Activated naive CD8-positive, alpha-beta T cell treated with anti-CD3 and anti-CD28 coated beads for 36 hours (primary cell): ENCODE results near the gene IL20RA. TPM values are rescaled to one million over a fixed set of nuclear protein-coding genes. Genes with fewer than 3 reads are reported as not detected.

Experiments used
- DNase-seq: peaks from one replicate; pipeline ENCODE4 v3.0.0; 2021
- H3K27ac Mint-ChIP-seq: one replicate; pipeline ENCODE4 v1.8.0; 2022; ENCODE audit warnings: mild to moderate bottlenecking, moderate library complexity, mixed read lengths
- H3K27me3 Mint-ChIP-seq: one replicate; pipeline ENCODE4 v1.8.0; 2022; ENCODE audit warnings: mild to moderate bottlenecking, mixed read lengths
- H3K36me3 Mint-ChIP-seq: one replicate; pipeline ENCODE4 v1.8.0; 2021; ENCODE audit warnings: mild to moderate bottlenecking, mixed read lengths
- H3K4me1 Mint-ChIP-seq: one replicate; pipeline ENCODE4 v1.8.0; 2021; ENCODE audit warnings: mixed read lengths
- H3K4me3 Mint-ChIP-seq: one replicate; pipeline ENCODE4 v1.8.0; 2022; ENCODE audit warnings: mild to moderate bottlenecking, moderate library complexity, mixed read lengths
- H3K9me3 Mint-ChIP-seq: one replicate; pipeline ENCODE4 v1.8.0; 2022; ENCODE audit warnings: mixed read lengths
- total RNA-seq, 2 experiments: library from RNA; stranded (reverse); gene quantifications; one replicate each; pipeline ENCODE4 v1.2.3, GENCODE V29; 2021

Gene IL20RA
- total RNA-seq, 2 experiments from 2014 or later = not detected

DNA sequence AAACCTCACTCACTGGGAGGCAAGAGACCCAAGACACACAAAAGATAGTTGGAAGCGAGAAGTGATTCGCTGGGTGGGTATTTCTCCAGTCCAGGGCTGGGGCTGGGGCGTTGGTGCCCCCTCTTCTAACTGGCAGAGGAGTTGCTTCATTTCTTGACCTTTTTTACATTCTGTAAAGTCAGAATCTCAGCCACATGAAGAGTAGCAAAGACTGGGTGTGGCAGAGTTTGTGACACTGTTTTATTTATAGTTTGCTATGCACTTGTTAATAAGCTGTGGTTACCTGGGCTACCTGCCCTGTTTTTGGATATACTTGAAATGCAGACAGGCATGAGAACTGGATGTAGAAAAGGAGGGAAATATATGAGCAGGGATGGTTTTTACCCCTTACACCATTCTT is 42.3 kb downstream of the IL20RA start:
- Mint-ChIP-seq H3K4me3 (no peak overlapping the region), H3K4me1 (peaks cover 4% of the 10 kb centered on the region), H3K27ac (no peak overlapping the region), H3K27me3 (peaks cover 57% of the 10 kb centered on the region), H3K36me3 (no peaks in the 10 kb centered on the region), H3K9me3 (no peaks in the 10 kb centered on the region)
- DNase-seq = no peak

GRCh38 chr6:137001977-137002302 is 42.8 kb downstream of the IL20RA start:
- Mint-ChIP-seq H3K27me3 (peaks cover 54% of the 10 kb centered on the region), H3K4me1 (peaks cover 4% of the 10 kb centered on the region), H3K36me3 (no peaks in the 10 kb centered on the region), H3K27ac (no peak overlapping the region), H3K9me3 (no peaks in the 10 kb centered on the region), H3K4me3 (no peak overlapping the region)
- no peak for DNase-seq

DNA sequence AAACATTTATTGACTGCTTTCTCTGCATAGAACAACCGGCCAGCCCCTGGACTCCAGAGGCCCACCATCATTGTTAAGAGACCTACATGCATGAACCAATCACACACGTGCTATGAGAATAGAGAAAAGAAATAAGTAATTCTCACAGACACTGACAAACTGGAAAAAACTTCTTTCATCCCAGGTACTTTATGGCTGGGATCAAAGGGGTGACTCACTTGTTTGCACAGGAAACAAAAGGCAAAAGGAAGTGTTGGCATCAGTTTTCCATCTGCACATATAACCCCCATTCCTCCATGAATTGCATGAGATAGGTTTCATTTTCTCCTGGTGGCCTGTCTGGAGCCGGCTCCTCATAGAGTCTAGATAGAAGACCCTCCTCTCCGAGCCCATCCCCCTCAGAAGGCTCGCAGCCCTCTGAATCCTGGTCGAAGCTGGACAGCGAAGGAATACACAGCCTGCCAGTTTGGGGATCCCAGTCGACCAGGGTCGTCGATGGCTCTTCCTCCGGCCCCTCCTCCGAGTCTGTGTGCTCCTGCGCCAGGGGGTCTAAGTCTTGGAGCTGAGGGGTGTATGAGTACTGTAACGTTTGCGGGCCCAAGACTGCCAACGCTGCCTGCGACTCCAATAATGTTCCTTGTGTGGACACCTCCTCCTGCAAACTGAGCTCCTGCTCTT is 43.3 kb downstream of the IL20RA start:
- Mint-ChIP-seq H3K36me3 (no peaks in the 10 kb centered on the region), H3K4me3 (no peak overlapping the region)

GRCh38 chr6:137000825-137001224 is 43.9 kb downstream of the IL20RA start:
- Mint-ChIP-seq H3K27ac (no peak overlapping the region), H3K4me1 (peaks cover 4% of the 10 kb centered on the region), H3K9me3 (no peaks in the 10 kb centered on the region), H3K4me3 (no peak overlapping the region), H3K36me3 (no peaks in the 10 kb centered on the region), H3K27me3 (peaks cover 64% of the 10 kb centered on the region)
- DNase-seq = no peak

More for the DNA sequence above, 43.3 kb downstream of the IL20RA start:
- Mint-ChIP-seq H3K9me3 (no peaks in the 10 kb centered on the region), H3K27me3 (peaks cover 58% of the 10 kb centered on the region), H3K27ac (no peak overlapping the region), H3K4me1 (peaks cover 4% of the 10 kb centered on the region)
- no peak for DNase-seq

- H3K27ac Mint-ChIP-seq = no peak overlapping the region
These were observed 49.2 kb downstream of the IL20RA start for GRCh38 chr6:136995521-136995920.

GRCh38 chr6:136994782-136995181 is 50.0 kb downstream of the IL20RA start:
- no peaks in the 10 kb centered on the region for H3K4me1 Mint-ChIP-seq
- H3K4me3 Mint-ChIP-seq = no peak overlapping the region
- no peak overlapping the region for H3K27ac Mint-ChIP-seq
- DNase-seq = no peak
- peaks cover 54% of the 10 kb centered on the region for H3K27me3 Mint-ChIP-seq
- no peaks in the 10 kb centered on the region for H3K9me3 Mint-ChIP-seq
- no peaks in the 10 kb centered on the region for H3K36me3 Mint-ChIP-seq

More at GRCh38 chr6:136995521-136995920, 49.2 kb downstream of the IL20RA start:
- Mint-ChIP-seq H3K27me3 (peaks cover 51% of the 10 kb centered on the region), H3K4me3 (no peak overlapping the region), H3K4me1 (no peaks in the 10 kb centered on the region), H3K36me3 (no peaks in the 10 kb centered on the region), H3K9me3 (no peaks in the 10 kb centered on the region)
- DNase-seq = no peak

- DNase-seq = no peak
- no peak overlapping the region for H3K4me3 Mint-ChIP-seq
- no peaks in the 10 kb centered on the region for H3K9me3 Mint-ChIP-seq
- peaks cover 74% of the 10 kb centered on the region for H3K27me3 Mint-ChIP-seq
- no peaks in the 10 kb centered on the region for H3K4me1 Mint-ChIP-seq
- H3K36me3 Mint-ChIP-seq = no peaks in the 10 kb centered on the region
- no peak overlapping the region for H3K27ac Mint-ChIP-seq
These were observed 52.7 kb downstream of the IL20RA start for GRCh38 chr6:136992113-136992512.

- no peak overlapping the region for H3K4me3 Mint-ChIP-seq
- no peak for DNase-seq
- no peaks in the 10 kb centered on the region for H3K9me3 Mint-ChIP-seq
- H3K27me3 Mint-ChIP-seq = peaks cover 72% of the 10 kb centered on the region
- H3K36me3 Mint-ChIP-seq = no peaks in the 10 kb centered on the region
- no peak overlapping the region for H3K27ac Mint-ChIP-seq
- no peaks in the 10 kb centered on the region for H3K4me1 Mint-ChIP-seq
These were observed 53.1 kb downstream of the IL20RA start for GRCh38 chr6:136991646-136992045.

DNA sequence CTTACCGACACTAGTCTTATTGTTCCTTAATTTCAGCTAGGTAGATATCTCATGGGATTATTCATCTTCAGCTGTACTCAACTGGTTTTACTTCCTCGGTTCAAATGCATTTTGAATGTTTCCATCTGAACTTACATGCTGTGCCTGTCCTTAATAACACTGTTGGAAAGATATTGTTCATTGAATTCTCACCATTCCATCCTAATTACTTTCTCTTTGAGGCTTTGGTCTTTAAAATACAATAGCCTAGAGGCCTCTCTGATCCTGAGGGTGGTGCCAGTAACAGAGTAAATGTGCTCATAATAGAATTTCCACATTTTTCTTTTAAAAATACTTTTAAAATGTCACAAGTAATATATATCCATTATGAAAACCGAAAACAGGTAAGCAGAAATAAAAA is 54.0 kb downstream of the IL20RA start:
- H3K9me3 Mint-ChIP-seq = no peaks in the 10 kb centered on the region
- peaks cover 73% of the 10 kb centered on the region for H3K27me3 Mint-ChIP-seq
- no peaks in the 10 kb centered on the region for H3K36me3 Mint-ChIP-seq
- no peak overlapping the region for H3K4me3 Mint-ChIP-seq
- no peak for DNase-seq
- H3K27ac Mint-ChIP-seq = no peak overlapping the region
- H3K4me1 Mint-ChIP-seq = no peaks in the 10 kb centered on the region

GRCh38 chr6:136990242-136990578 is 54.6 kb downstream of the IL20RA start:
- no peaks in the 10 kb centered on the region for H3K36me3 Mint-ChIP-seq
- no peaks in the 10 kb centered on the region for H3K9me3 Mint-ChIP-seq
- H3K4me1 Mint-ChIP-seq = no peaks in the 10 kb centered on the region
- DNase-seq = no peak
- no peak overlapping the region for H3K4me3 Mint-ChIP-seq
- peaks cover 70% of the 10 kb centered on the region for H3K27me3 Mint-ChIP-seq
- H3K27ac Mint-ChIP-seq = no peak overlapping the region

DNA sequence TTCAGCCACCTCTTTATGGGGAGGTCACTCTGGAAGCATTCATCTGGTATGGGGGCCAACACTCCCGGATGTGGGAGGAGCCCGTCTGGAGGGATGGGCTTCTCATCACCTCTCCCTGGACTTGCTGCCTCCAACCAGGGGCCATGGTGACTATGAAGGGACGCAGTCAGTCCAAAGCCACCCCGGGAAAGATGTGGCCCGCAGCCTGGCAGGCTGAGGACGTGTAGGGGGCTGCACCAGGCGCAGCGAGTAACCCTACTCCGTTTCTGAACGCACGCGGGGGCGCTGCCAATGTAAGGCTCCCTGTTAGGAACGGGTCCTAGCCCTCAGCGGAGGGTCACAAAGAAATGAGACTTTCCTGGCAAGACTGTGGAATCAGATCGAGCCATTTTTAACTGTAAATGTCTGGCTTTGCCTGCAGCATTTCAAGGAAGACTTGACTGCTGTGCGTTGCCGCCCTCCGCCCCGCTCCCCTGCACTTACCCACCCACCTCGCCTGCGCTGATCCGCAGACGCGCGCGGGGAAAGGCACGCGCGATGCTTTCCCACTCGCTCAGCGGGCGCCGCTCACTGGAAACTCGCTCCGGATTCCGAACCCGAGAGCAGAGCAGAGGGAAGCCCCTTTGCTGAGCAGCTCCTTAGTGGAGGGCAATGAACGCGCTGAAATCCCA is 55.1 kb downstream of the IL20RA start:
- Mint-ChIP-seq H3K27ac (no peak overlapping the region), H3K4me1 (no peaks in the 10 kb centered on the region), H3K36me3 (no peaks in the 10 kb centered on the region), H3K27me3 (peaks cover 66% of the 10 kb centered on the region), H3K4me3 (no peak overlapping the region), H3K9me3 (no peaks in the 10 kb centered on the region)
- no peak for DNase-seq

DNA sequence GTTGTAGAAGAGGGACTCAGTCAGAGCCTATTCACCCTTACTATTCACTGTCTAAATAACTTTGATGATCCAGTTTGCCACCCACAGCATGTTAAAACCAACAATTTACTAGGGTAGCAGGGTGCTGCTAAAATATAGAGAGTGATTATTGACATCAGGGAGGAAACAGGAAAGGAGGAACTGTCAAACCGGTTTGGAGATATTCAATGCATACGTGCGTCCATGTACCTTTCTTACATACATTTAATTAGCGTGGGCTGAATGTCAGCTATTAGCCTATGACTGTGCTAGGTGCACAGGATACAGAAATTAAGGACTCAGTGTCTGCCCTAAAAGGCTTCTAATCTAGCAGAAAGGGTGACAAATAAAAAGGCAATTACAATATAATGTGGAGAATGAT is 57.2 kb downstream of the IL20RA start:
- H3K27ac Mint-ChIP-seq = no peak overlapping the region
- peaks cover 58% of the 10 kb centered on the region for H3K27me3 Mint-ChIP-seq
- H3K9me3 Mint-ChIP-seq = no peaks in the 10 kb centered on the region
- no peaks in the 10 kb centered on the region for H3K36me3 Mint-ChIP-seq
- no peaks in the 10 kb centered on the region for H3K4me1 Mint-ChIP-seq
- no peak overlapping the region for H3K4me3 Mint-ChIP-seq
- no peak for DNase-seq

GRCh38 chr6:136985502-136985901 is 59.3 kb downstream of the IL20RA start:
- Mint-ChIP-seq H3K27me3 (peaks cover 44% of the 10 kb centered on the region), H3K9me3 (no peaks in the 10 kb centered on the region), H3K4me3 (no peak overlapping the region), H3K4me1 (no peaks in the 10 kb centered on the region), H3K36me3 (no peaks in the 10 kb centered on the region), H3K27ac (no peak overlapping the region)
- no peak for DNase-seq

- H3K9me3 Mint-ChIP-seq = no peaks in the 10 kb centered on the region
- no peaks in the 10 kb centered on the region for H3K36me3 Mint-ChIP-seq
- no peak for DNase-seq
- no peak overlapping the region for H3K4me3 Mint-ChIP-seq
- no peak overlapping the region for H3K27ac Mint-ChIP-seq
- no peaks in the 10 kb centered on the region for H3K4me1 Mint-ChIP-seq
- H3K27me3 Mint-ChIP-seq = peaks cover 34% of the 10 kb centered on the region
These were observed 60.2 kb downstream of the IL20RA start for GRCh38 chr6:136984578-136984977.

- no peak overlapping the region for H3K4me3 Mint-ChIP-seq
- H3K27ac Mint-ChIP-seq = no peak overlapping the region
- H3K27me3 Mint-ChIP-seq = peaks cover 29% of the 10 kb centered on the region
- no peaks in the 10 kb centered on the region for H3K4me1 Mint-ChIP-seq
- H3K9me3 Mint-ChIP-seq = no peaks in the 10 kb centered on the region
- no peak for DNase-seq
- no peaks in the 10 kb centered on the region for H3K36me3 Mint-ChIP-seq
These were observed 61.1 kb downstream of the IL20RA start for GRCh38 chr6:136983687-136984086.

- Mint-ChIP-seq H3K9me3 (no peaks in the 10 kb centered on the region), H3K4me3 (no peak overlapping the region), H3K27me3 (peaks cover 22% of the 10 kb centered on the region), H3K4me1 (no peaks in the 10 kb centered on the region), H3K27ac (no peak overlapping the region), H3K36me3 (no peaks in the 10 kb centered on the region)
- DNase-seq = no peak
These were observed 61.8 kb downstream of the IL20RA start for GRCh38 chr6:136982928-136983327.
